Caco-2 (cell line): ENCODE measurements around the gene DDOST. TPM values are rescaled to one million over a fixed set of nuclear protein-coding genes. Genes with fewer than 3 reads are reported as not detected.

Source experiments
- BruUV-seq: library from RNA; stranded (reverse); fragments of 400-500 nt; replicated peaks from 2 replicates; lab custom pipeline; 2021; lab: Mats Ljungman, UMichigan
- CTCF ChIA-PET: fragments of 300-600 bp; sonication (Branson Sonifier 250); formaldehyde crosslinking; loops from one replicate; lab custom pipeline; 2022; ENCODE audit warnings: antibody characterized with exemption; lab: Charles Lee
- POLR2A ChIA-PET: fragments of 300-600 bp; sonication (Branson Sonifier 250); formaldehyde crosslinking; loops from one replicate; lab custom pipeline; 2022; ENCODE audit warnings: antibody characterized with exemption; lab: Charles Lee
- DNase-seq, 2 experiments: peaks; one replicate each; pipeline versions ENCODE4 v3.0.0 to v3.0.0-alpha.2; 2020 to 2022
- H3K27me3 ChIP-seq: replicated peaks from 2 replicates; pipeline ENCODE4 v1.6.0; 2011; ENCODE audit warnings: low read length; ENCODE audit not compliant: control insufficient read depth, insufficient read depth
- H3K36me3 ChIP-seq: 2 replicates; pipeline ENCODE4 v1.5.1; 2011; ENCODE audit warnings: low read length; ENCODE audit not compliant: control insufficient read depth, insufficient read depth
- H3K4me1 ChIP-seq: fragments of 250-450 bp; sonication (Bioruptor Pico); 2 replicates; pipeline ENCODE4 v1.5.1; 2020; ENCODE audit warnings: mild to moderate bottlenecking
- H3K4me3 ChIP-seq: 2 replicates; pipeline ENCODE4 v1.5.1; 2011; ENCODE audit warnings: low read depth, mild to moderate bottlenecking, control low read depth, low read length
- H3K9me3 ChIP-seq: fragments of 250-450 bp; sonication (Bioruptor Pico); 2 replicates; pipeline ENCODE4 v1.5.1; 2020; ENCODE audit warnings: mild to moderate bottlenecking, moderate library complexity
- H3K27ac Mint-ChIP-seq: one replicate; pipeline ENCODE4 v1.8.0; 2022; ENCODE audit warnings: mixed read lengths; ENCODE audit not compliant: unreplicated experiment
- H3K27me3 Mint-ChIP-seq: one replicate; pipeline ENCODE4 v1.8.0; 2022; ENCODE audit warnings: mixed read lengths; ENCODE audit not compliant: insufficient read depth, unreplicated experiment
- H3K36me3 Mint-ChIP-seq: one replicate; pipeline ENCODE4 v1.8.0; 2022; ENCODE audit warnings: mild to moderate bottlenecking, mixed read lengths; ENCODE audit not compliant: insufficient read depth, unreplicated experiment
- H3K4me1 Mint-ChIP-seq: one replicate; pipeline ENCODE4 v1.8.0; 2022; ENCODE audit warnings: low read depth, mixed read lengths; ENCODE audit not compliant: unreplicated experiment
- H3K4me3 Mint-ChIP-seq: one replicate; pipeline ENCODE4 v1.8.0; 2022; ENCODE audit warnings: mild to moderate bottlenecking, moderate library complexity, mixed read lengths; ENCODE audit not compliant: unreplicated experiment
- H3K9me3 Mint-ChIP-seq: one replicate; pipeline ENCODE4 v1.8.0; 2022; ENCODE audit warnings: mixed read lengths; ENCODE audit not compliant: unreplicated experiment
- CTCF ChIP-seq, 2 experiments: fragments of 200-600 bp in 1 of 2; IDR thresholded peaks; 1 replicate in 1 of 2; 2 replicates in 1 of 2; pipeline versions ENCODE4 v1.5.1 to v1.8.0; 2011 to 2022; ENCODE audit warnings: antibody characterized with exemption in 1 of 2, control low read depth in 1 of 2, inconsistent platforms in 1 of 2, low read depth in 1 of 2, low read length in 1 of 2, mild to moderate bottlenecking in 1 of 2, moderate library complexity in 1 of 2; ENCODE audit not compliant: insufficient read depth in 1 of 2, severe bottlenecking in 1 of 2, unreplicated experiment in 1 of 2
- intact Hi-C: fragments of 100-400 bp; cut with micrococcal nuclease; formaldehyde crosslinking; loops from one replicate; pipeline ENCODE4 v1.10.0; 2022; ENCODE audit not compliant: unreplicated experiment
- total RNA-seq: library from RNA; stranded (reverse); gene quantifications from 2 replicates; pipeline ENCODE4 v1.2.3, GENCODE V29; 2022

DDOST gene
- total RNA-seq, 1 experiment from 2014 or later = 339 TPM

DNA sequence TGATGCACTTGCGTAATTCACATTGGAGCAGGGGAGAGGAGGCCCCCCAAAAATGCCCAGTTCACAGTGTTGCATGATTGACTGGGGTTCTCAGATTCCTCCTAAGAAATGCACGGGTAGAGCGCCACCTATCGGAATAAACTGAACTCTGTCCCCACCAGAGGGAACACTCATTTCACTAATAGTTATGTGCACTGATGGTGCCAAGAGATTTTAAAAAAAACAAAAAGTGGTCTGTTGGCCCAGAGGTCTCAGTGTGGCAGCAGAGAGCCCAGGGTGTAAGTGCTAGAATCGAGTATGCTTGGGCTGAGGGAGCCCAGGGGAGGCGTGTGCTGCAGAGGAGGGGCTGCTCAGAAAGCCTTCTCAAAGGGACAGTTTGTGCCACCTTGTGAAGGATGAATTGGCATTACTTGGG lies 21.0 kb downstream of the DDOST start:
- Mint-ChIP-seq H3K9me3 (no peaks in the 10 kb centered on the region), H3K4me1 (no peaks in the 10 kb centered on the region), H3K27ac (no peak overlapping the region), H3K4me3 (no peak overlapping the region), H3K36me3 (peaks cover 5% of the 10 kb centered on the region), H3K27me3 (no peaks in the 10 kb centered on the region)
- Histone ChIP-seq H3K4me1 (no peaks in the 10 kb centered on the region), H3K27me3 (no peaks in the 10 kb centered on the region), H3K9me3 (no peaks in the 10 kb centered on the region), H3K36me3 (no peaks in the 10 kb centered on the region), H3K4me3 (no peak overlapping the region)
- BruUV-seq = no TSS peak
- ChIA-PET CTCF (no interaction called here), POLR2A (no interaction called here)
- TF ChIP-seq CTCF (IDR thresholded peaks at IDR 0.05; ENCODE audit: insufficient read depth in 1 of 2, low read depth in 1 of 2, low read length in 1 of 2, severe bottlenecking in 1 of 2, unreplicated experiment in 1 of 2) = peak; percentile 71 to 72
- DNase-seq = peak in 1 of 2 experiments; percentile 62
- intact Hi-C loops = loop anchor here (1.0 kb wide), 2 partner anchors 65 to 118 kb away; no protein-coding TSS in a partner anchor

DNA sequence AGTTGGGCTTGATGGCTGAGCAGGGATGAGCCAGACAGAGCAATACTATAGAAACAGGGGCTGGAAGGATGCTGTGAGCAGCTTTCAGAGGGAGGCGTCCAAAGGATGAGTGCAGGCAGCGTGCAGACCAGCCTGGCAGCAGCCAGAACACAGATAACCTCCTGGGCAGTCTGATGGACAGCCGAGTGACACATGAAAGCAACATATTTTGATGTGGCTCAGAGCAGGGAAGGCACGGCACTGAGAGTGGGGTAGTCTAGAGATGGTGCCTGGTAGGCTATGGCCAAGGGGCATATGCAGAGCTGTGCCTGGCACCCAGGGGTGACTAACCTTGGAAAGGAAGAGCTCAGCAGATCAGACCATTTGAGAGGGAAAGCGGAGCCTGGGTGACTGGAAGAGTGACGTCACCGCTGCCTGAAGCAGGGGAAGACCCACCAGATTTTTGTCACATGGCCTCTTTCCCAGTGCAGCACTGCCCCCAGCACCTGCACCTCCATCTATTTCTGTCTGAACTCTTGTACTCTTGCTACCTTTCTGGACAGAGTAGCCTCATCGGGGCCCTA lies 24.3 kb downstream of the DDOST start:
- H3K27ac Mint-ChIP-seq = no peak overlapping the region
- CTCF ChIA-PET = no interaction called here
- Histone ChIP-seq H3K9me3 (no peaks in the 10 kb centered on the region), H3K36me3 (no peaks in the 10 kb centered on the region), H3K27me3 (no peaks in the 10 kb centered on the region), H3K4me1 (peaks cover 19% of the 10 kb centered on the region), H3K4me3 (no peak overlapping the region)
- no peaks in the 10 kb centered on the region for H3K36me3 Mint-ChIP-seq
- TF ChIP-seq CTCF (IDR thresholded peaks at IDR 0.05; ENCODE audit: insufficient read depth in 1 of 2, low read depth in 1 of 2, low read length in 1 of 2, severe bottlenecking in 1 of 2, unreplicated experiment in 1 of 2) = no peak
- no TSS peak for BruUV-seq
- intact Hi-C loops = no loop called here
- no peak overlapping the region for H3K4me3 Mint-ChIP-seq
- no peaks in the 10 kb centered on the region for H3K9me3 Mint-ChIP-seq
- no peak for DNase-seq
- H3K27me3 Mint-ChIP-seq = no peaks in the 10 kb centered on the region
- H3K4me1 Mint-ChIP-seq = peaks cover 9% of the 10 kb centered on the region
- POLR2A ChIA-PET = no interaction called here

DNA sequence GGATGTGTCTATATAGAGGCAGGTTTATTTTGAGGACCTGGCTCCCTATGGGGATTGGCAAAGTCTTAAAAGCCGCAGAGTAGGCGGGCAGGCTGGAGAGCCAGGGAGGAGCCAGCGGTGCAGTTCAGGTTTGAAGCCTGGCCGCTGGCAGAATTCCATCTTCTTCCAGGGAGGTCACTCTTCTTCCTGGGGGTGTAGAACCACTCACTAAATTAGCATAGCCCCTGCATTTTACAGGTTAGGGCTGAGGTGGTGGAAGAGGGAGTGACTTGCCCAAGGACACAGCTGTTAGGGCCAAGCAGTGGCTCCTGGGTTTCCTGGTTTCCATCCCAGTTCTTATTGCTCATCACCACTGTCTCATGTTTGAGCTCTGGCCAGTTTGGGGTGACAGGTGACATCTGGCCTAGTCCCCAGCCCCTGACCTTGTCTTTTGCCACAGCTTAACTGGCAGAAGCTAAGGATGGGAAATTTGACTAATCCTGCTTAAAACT lies 26.5 kb downstream of the DDOST start:
- Histone ChIP-seq H3K36me3 (no peaks in the 10 kb centered on the region), H3K4me1 (peaks cover 20% of the 10 kb centered on the region), H3K27me3 (no peaks in the 10 kb centered on the region), H3K4me3 (peak overlapping the region; percentile 72), H3K9me3 (no peaks in the 10 kb centered on the region)
- Mint-ChIP-seq H3K27ac (no peak overlapping the region), H3K9me3 (no peaks in the 10 kb centered on the region), H3K27me3 (no peaks in the 10 kb centered on the region), H3K4me3 (peak overlapping the region; percentile 83), H3K4me1 (peaks cover 9% of the 10 kb centered on the region), H3K36me3 (no peaks in the 10 kb centered on the region)
- no TSS peak for BruUV-seq
- intact Hi-C loops = loop anchor here (1.0 to 5.0 kb wide), 2 partner anchors 97 to 112 kb away; no protein-coding TSS in a partner anchor
- TF ChIP-seq CTCF (IDR thresholded peaks at IDR 0.05; ENCODE audit: insufficient read depth in 1 of 2, low read depth in 1 of 2, low read length in 1 of 2, severe bottlenecking in 1 of 2, unreplicated experiment in 1 of 2) = no peak
- POLR2A ChIA-PET = no interaction called here
- peak in 1 of 2 experiments; percentile 32 for DNase-seq
- CTCF ChIA-PET = interaction anchor here (1.5 to 3.8 kb wide), 2 partner anchors 60 to 99 kb away, joined by 4 to 41 read pairs; no protein-coding TSS in a partner anchor
